Mammary epithelial cell (primary cell): ENCODE data around the gene CDK8.

ENCODE experiments used
- EZH2 ChIP-seq: IDR thresholded peaks from 2 replicates; pipeline ENCODE4 v1.6.1; 2012; ENCODE audit warnings: low read length, inconsistent platforms, borderline replicate concordance
- TF ChIP-seq, protein P1 (sequence below), 2 donors: IDR thresholded peaks in 1 of 2; conservative IDR thresholded peaks in 1 of 2; 2 replicates each; pipeline ENCODE4 v1.5.1; 2011 to 2012; ENCODE audit warnings: inconsistent platforms in 2 of 2, low read length in 2 of 2, mild to moderate bottlenecking in 2 of 2, control low read depth in 1 of 2, low read depth in 1 of 2; ENCODE audit not compliant: insufficient read depth in 1 of 2; ENCODE audit errors: extremely low read depth in 1 of 2

DNA sequence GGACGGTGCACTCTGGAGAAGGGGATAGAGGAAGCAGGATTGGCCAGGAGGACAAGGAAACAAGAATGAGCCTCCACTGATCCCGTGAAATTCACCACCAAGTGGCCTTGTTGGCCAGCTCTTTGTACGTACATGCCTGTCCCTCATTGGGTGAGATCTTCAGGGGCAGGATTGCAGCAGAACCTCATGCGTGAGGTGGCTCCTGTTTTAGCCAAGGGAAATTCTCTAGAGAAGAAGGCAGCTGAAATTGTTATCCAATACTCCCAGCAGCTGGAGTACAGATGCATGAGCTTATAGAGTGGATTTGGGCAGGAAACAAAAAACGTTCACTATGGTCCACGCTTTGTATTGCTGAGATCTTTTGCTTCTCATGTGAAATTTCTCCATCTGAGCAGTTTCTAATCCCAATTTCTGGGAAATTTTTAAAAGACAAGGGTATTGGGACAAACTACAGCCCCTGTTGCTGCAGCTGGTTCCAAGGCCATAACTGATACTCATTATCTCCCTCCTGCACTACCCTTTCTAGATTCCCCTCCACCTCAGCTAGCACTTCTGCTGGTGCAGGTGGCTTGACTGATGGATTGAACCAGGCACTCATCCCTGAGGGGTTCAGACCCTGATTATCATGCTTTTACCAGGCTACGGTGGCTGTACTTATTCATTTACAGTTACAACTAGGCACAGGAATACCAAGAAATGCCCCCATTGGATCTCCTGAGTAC, 27.9 kb upstream of the CDK8 start:
- TF ChIP-seq, protein P1, sequence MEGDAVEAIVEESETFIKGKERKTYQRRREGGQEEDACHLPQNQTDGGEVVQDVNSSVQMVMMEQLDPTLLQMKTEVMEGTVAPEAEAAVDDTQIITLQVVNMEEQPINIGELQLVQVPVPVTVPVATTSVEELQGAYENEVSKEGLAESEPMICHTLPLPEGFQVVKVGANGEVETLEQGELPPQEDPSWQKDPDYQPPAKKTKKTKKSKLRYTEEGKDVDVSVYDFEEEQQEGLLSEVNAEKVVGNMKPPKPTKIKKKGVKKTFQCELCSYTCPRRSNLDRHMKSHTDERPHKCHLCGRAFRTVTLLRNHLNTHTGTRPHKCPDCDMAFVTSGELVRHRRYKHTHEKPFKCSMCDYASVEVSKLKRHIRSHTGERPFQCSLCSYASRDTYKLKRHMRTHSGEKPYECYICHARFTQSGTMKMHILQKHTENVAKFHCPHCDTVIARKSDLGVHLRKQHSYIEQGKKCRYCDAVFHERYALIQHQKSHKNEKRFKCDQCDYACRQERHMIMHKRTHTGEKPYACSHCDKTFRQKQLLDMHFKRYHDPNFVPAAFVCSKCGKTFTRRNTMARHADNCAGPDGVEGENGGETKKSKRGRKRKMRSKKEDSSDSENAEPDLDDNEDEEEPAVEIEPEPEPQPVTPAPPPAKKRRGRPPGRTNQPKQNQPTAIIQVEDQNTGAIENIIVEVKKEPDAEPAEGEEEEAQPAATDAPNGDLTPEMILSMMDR (conservative IDR thresholded peaks at IDR 0.05 in 1 of 2, IDR thresholded peaks at IDR 0.05 in 1 of 2; ENCODE audit: extremely low read depth in 1 of 2, insufficient read depth in 1 of 2, low read depth in 1 of 2, low read length in 2 of 2), result no peak
- no peak for TF ChIP-seq EZH2
